GM19351 (cell line): ENCODE data around the gene NPHP1.
"Not testable (repeated sequence)": the region's sequence is repeated elsewhere in the genome, so short reads cannot be mapped to it uniquely, and the experiment has no call there.

Experiments used
- ATAC-seq: cut with Tn5 transposase; IDR thresholded peaks from one replicate; pipeline ENCODE4 v1.9.1; 2021; ENCODE audit warnings: mild to moderate bottlenecking, moderate library complexity; ENCODE audit not compliant: unreplicated experiment

The NPHP1 gene

DNA sequence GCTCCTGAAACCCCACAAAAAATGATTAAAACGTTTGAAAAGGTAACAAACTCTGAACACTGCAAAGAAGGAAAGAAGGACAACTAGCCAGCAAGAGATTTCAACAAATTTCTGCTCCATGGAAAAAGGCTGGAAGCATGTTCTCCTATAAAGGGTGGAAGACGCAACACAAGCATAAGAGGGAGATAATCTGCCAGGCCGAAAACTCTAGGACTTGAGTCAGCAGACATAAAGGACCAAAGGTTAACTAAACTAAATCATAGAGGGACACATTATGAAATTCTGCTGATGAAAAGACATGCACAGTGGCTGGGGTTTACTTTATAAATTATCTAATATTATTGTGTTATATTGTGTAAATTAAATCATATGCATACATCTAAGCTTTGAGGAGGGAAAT, 6.8 kb downstream of the NPHP1 start:
- ATAC-seq = no peak

- no peak for ATAC-seq
These were observed 7.4 kb downstream of the NPHP1 start for GRCh38 chr2:110197452-110197851.

GRCh38 chr2:110190169-110190568, 14.6 kb downstream of the NPHP1 start:
- not testable (repeated sequence) for ATAC-seq

- ATAC-seq = no peak
These were observed 22.4 kb downstream of the NPHP1 start for GRCh38 chr2:110182449-110182848.

DNA sequence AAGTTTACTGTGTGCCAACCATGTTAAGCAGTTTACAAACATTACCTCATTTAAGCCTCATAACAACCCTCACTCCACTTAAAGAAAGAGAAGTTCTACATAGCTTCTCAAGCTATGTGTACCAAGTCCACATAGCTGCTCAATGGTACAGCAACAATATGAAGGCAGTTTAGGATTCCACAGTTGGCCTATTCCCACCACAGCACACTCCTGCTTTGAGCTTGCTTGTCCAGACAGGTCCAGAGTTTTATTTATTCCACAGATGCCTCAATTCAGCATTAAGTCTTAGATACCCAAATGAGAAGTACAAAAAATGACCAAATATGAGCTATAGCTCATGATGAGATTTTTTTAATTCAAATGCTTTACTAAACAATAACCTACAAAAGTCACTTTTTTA, 24.8 kb downstream of the NPHP1 start:
- ATAC-seq = no peak

DNA sequence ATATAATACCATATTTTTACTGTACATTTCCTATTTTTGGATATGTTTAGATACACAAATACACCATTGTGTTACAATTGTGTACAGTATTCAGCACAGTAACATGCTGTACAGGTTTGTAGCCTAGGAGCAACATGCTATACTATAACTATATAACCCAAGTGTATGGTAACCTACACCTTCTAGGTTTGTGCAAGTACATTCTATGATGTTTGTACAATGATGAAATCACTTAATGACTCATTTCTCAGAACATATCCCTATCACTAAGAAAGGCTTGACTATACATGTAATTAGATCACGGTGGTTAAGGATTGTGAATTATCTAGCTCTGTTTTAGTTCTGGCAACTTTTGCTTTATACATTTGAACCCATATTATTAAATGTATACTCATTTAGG, 31.3 kb downstream of the NPHP1 start:
- ATAC-seq = no peak

DNA sequence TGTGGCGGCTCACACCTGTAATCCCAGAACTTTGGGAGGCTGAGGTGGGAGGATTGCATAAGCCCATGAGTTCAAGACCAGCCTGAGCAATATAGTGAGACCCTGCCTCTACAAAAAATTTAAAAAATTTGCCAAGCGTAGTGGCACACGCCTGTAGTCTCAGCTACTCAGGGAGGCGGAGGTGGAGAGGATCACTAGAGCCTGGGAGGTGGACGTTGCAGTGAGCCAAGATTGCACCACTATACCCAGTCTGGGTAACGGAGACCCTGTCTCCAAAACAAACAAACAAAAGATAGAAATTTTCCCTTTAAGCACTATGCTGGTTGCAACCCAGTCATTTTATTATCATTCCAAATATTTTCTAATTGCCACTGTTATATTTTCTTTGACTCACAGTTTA, 32.3 kb downstream of the NPHP1 start:
- ATAC-seq = no peak

DNA sequence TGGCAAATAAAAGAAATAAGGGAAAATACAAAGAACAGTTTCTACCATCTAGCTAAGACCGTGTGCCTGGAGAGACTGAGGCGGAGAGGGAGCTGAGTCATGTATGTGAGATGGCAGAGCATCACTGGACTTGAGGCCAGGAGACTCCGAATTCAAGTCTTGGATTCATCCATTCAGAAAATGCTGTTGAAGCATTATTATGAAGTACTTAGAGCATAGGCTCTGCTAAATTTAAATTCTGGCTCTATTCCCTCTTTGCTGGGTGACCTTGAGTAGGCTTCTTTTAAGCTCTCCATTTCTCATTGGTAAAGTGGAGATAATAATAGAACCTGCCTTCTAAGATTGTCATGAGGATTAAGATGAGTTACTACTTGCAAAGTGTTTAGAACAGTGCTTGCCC, 34.7 kb downstream of the NPHP1 start:
- ATAC-seq = no peak

DNA sequence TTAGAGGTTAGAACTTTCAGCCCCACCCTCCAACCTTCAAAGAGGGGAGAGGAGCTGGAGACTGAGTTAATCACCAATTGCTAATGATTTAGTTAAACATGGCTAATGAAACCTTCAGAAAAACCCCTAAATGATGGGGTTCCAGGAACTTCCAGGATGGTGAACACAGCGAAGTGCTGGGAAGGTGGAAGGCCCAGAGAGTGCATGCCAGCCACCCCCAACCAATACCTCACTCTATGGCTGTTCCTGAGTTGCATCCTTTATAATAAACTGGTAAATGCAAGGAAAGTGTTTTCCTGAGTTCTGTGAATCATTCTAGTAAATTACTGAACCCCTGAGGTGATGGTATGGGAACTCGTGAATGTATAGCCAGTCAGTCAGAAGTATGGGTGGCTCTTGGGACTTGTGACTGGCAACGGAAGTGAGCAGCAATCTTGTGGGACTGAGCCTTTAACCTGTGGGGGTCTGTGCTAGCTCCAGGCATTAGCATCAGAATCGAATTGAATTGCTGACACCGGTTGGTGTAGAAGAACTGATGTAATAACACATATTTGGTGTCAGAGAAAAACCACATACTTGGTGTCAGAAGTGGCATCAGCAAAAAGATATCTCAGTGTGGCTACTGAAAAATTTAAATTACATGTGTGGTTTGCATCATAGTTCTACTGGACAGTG, 37.4 kb downstream of the NPHP1 start:
- ATAC-seq = no peak

DNA sequence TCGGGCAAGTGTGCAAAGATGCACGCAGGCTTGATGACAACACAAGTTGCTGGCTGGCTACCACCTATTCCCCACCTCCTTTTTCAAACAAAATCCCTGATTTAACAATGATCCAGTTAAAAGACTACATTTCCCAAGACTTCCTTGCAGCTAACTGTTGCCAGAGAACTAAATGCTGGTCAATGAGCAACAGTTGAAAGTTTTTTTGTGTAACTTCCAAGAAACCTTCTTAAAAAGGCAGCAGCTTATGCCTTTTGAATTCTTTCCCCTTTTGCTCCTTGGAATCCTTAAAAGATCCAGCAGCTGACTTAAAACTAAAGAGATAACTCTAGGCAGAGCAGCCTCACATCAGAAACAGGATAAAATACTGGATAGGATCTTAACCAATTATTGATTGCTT, 38.5 kb downstream of the NPHP1 start:
- ATAC-seq = no peak

- no peak for ATAC-seq
These were observed 47.5 kb downstream of the NPHP1 start for GRCh38 chr2:110157153-110157793.

DNA sequence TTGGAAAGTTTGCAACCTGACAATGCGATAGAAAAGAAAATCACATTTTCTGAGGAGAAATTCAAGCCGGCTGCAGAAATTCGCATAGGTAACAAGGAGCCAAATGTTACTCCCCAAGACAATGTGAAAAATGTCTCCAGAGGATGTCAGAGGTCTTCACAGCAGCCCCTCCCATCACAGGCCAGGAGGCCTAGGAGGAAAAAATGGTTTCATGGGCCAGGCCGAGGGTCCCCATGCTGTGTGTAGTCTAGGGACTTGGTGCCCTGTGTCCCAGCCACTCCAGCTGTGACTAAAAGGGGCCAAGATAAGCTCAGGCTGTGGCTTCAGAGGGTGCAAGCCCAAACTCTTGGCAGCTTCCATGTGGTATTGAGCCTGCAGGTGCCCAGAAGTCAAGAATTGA, 50.0 kb downstream of the NPHP1 start:
- not testable (repeated sequence) for ATAC-seq

DNA sequence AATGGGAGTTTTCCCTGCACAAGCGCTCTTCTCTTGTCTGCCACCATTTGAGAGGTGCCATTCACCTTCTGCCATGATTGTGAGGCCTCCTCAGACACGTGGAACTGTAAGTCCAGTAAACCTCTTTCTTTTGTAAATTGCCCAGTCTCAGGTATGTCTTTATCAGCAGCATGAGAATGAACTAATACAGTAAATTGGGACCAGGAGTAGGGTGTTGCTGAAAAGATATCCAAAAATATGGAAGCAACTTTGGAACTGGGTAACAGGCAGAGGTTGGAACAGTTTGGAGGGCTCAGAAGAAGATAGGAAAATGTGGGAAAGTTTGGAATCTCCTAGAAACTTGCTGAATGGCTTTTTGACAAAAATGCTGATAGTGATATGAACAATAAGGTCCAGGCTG, 50.6 kb downstream of the NPHP1 start:
- ATAC-seq = not testable (repeated sequence)

DNA sequence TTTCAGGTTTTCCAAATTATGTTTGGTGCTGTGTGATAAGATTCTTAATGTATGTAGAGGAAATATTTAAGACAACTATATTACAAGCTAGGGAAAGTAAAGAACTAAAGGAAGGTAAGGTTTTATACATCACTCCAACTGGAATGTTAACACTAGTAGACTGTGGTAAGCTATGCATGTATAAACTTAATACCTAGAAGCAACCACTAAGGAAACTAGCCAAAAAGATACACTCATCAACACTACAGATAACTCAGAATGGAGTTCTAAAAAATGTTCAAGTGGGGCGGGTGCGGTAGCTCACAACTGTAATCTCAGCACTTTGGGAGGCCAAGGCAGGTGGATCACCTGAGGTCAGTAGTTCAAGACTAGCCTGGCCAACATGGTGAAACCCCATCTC, 51.4 kb downstream of the NPHP1 start:
- no peak for ATAC-seq

DNA sequence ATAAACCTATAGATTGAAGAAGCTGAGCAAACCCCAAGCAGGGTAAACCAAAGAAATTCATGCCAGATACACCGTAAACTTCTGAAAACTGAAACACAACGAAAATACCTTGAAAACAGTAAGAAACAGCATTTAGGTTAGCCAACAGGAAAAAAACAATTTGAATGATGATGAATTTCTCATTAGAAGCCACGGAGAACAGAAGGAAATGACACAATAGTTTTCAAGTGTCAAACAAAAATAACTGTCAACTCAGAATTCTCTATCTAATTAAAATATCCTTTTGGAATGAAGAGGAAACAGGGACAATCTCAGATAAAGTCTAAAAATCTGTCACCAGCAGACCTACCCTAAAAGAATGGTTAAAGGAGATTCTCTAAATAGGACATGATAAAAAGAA, 51.9 kb downstream of the NPHP1 start:
- ATAC-seq = no peak

- no peak for ATAC-seq
These were observed 55.2 kb downstream of the NPHP1 start for GRCh38 chr2:110149330-110150220.

DNA sequence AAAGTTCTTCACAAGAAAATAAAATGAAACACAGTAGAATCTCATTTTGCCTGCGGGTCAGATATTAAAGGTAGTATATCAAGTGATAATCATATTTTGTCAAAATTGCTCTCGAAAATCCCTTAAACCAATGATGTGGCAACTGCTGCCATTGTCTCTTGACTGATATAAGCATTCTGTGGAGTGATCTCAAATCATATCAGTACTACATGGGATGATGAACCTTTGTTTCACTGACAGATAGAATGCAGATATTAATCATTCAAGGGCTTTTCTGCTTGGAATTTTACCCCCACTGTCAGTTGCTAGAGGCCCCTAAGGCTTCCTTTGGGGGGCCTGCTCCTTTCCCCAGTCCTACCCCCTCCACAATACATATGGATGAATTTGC, 57.9 kb downstream of the NPHP1 start:
- ATAC-seq = no peak

DNA sequence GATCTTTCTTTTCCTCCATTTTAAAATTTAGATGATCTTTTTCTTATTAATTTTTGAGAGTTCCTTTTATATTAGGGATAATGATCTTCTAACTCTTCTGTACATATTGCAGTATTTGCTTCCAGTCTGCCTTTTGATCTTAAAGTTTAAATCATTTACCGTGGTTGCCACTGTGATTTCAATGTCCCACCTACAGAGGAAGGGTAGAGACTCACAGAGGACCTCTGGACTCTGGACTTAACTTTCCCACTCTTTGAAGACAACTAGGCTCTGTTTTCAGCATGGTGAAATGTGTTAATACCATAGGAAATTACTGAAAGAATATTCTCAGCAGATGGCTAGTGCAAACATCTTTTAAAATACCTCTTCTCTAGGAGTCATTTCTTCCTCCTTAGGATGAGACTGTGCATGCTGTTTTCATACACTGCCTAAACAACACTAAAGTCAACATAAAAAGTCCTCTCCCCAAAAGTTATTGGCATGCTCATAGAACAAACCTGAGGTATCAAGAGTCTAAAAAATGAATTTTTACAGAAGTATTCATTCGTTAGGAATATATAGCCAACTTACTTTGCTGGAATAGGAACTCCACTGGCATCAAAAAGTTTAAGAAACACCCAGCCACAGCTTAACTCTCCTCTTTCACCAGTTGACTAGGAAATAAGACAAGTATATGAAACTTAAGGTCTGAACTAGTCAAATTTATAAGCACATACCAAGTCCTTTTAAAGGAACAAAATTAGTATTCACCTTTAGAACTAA, 58.4 kb downstream of the NPHP1 start:
- no peak for ATAC-seq

DNA sequence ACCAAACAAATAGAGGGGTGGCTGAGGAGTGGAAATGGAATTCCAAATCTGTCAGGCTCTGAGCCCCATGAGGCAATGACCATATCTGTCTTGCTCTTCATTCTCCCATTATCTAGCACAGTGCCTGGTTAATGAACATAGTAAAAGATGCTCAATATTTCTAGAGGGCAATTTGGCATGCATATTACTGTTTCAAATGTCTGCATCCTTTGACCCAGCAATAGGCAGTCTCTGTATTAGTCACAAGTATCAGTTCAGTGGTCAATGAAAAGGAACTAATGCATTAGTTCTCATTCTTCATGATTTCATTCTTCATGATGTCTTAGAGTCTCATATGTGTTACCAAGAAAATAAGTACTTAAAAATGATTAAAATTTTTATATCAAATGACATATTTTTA, 60.8 kb downstream of the NPHP1 start:
- ATAC-seq = peak; percentile 66

- ATAC-seq = no peak
These were observed 64.4 kb downstream of the NPHP1 start for GRCh38 chr2:110140401-110140800.

DNA sequence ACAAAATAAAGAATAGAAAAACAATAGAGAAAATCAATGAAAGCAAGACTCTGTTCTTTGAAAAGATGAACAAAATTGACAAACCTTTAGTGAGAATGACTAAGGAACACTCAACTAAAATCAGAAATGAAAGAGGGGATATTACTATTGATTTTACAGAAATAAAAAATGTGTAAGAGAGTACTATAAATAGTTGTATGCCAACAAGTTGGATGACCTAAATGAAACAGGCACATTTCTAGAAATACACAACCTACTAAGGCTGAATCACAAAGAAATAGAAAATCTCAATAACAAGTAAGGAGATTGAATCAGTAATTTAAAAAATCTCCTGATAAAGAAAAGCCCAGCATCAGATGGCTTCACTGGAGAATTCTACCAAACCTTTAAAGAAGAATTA, 70.8 kb downstream of the NPHP1 start:
- no peak for ATAC-seq
